Peyer's patch (tissue), 4 donors: Measurements from ENCODE around the gene PSD2.

Source experiments
- CTCF ChIP-seq, 6 experiments: fragments of 450-650 bp in 4 of 6; fragments of 200-600 bp in 2 of 6; sonication (generic) in 1 of 6; IDR thresholded peaks; one replicate each; pipeline ENCODE4 v1.5.1; 2017 to 2019; ENCODE audit warnings: antibody characterized with exemption in 6 of 6, mild to moderate bottlenecking in 3 of 6, moderate library complexity in 1 of 6
- POLR2A ChIP-seq, 2 donors: fragments of 450-650 bp; IDR thresholded peaks; one replicate each; pipeline ENCODE4 v1.5.1; 2017; ENCODE audit warnings: antibody characterized with exemption in 2 of 2, mild to moderate bottlenecking in 2 of 2, moderate library complexity in 2 of 2

- TF ChIP-seq POLR2A (IDR thresholded peaks at IDR 0.05) (no peak), CTCF (IDR thresholded peaks at IDR 0.05) (no peak)
Measured at GRCh38 chr5:139885857-139886208, 90.2 kb downstream of the PSD2 start.
